ENCODE measurements around the gene TBX18.
A peak's percentile ranks its signal among the peaks of the same experiment; 100 is the strongest.

The TBX18 gene

DNA sequence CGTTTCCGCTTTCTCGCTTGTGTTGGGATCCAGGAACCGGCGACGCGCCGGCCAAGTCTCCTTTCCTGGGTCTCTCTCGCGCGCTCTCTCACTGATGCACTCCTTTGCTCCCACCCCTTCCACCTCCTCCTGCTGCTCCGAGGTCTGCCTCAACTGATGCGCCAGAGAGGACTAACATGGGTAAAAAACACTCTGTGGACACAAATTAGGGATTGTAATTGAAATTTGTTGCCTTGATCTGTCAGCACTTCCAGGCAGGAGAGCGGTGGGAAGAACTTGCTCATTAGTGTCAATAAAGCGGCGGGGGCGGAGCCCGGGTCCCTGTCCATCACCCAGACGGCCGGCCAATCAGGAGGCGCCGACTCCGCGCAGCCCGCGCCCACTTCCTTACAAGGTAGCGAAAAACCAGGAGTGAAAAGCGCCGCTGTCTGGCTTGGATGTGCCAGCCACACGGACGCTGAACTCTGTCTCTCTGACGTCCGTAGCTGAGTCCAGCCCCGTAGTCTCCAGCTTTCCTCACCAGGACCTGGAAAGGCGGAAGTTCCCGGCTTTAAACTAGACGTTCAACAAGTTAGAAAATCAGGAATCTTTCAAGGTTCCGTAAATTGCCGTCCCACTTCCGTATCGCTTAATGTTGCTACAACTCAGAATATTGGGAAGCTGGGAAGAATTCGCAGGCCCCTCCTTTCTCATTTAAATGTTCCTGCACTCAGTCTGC, at the start of gene TBX18:
TBX18 (minus strand) TSS at position 267 of the 718 bp plus-strand sequence. CDS start 417 bp downstream, outside the sequence.
- peak; percentile 95 to 97 for DNase-seq (ENCODE audit: low read depth in 2 of 2)

DNA sequence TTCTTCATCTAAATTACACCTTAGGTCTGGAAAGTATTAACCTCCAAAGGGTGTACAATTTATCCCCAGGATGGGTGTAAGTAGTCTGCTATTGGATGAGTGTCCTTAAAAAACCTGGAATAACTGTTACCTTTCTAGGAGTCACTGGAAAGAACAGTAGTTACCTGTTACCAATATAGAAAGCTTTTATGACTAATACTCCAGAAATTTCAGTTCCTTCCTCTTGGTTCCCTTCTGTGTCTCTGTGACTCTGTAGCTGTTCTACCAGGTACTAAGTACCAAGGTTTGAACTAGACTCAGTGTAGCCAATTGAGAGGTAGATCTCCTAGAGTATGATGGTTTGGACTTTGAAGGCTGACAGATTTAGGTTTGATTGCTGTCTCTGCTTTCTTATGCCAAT, 47.0 kb upstream of the TBX18 start:
- no peak for DNase-seq (ENCODE audit: low read depth in 2 of 2)

GRCh38 chr6:84809455-84809854, 45.1 kb upstream of the TBX18 start:
- DNase-seq (ENCODE audit: low read depth in 2 of 2) = no peak

GRCh38 chr6:84808491-84809061, 44.2 kb upstream of the TBX18 start:
- no peak for DNase-seq (ENCODE audit: low read depth in 2 of 2)

- no peak for DNase-seq (ENCODE audit: low read depth in 2 of 2)
Observed at GRCh38 chr6:84805145-84805544, 40.7 kb upstream of the TBX18 start.

DNA sequence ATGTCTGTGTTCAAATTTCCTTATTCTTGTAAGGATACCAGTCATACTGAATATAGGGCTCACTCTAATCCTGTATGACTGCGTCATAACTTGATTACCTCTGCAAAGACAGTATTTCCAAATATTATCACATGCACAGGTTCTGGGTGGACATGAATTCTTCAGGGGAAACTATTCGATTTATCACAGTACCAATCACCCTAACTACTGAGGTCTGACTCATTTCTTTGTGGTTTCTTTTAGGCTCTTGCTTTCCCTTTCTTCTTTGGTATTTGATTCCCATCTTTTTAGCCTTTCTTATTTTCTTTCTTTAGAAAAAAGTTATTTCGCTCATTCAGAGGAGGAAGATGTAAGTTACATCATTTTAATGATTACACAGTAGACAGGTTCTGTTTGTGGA, 40.3 kb upstream of the TBX18 start:
- no peak for DNase-seq (ENCODE audit: low read depth in 2 of 2)

DNA sequence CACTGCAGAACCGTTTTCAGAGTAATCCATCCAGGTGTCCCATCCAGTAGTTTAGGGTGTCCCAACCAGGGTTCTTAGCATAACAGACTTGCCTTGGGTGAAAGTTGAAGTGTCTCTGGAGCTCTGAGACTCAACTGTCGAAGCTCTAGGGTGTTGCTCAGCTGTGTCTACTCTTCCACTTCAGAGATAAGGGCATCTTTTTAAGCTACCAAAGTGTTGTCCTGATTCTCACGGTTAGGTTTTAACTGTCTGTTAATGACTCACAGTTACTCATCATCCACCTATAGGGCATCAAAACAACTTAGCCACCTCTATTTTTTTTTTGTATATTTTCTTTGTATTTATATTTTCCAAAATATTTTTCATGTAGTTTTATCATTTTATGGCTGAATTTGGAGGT, 36.9 kb upstream of the TBX18 start:
- no peak for DNase-seq (ENCODE audit: low read depth in 2 of 2)

- DNase-seq (ENCODE audit: low read depth in 2 of 2) = no peak
Observed at GRCh38 chr6:84798257-84798656, 33.9 kb upstream of the TBX18 start.

DNA sequence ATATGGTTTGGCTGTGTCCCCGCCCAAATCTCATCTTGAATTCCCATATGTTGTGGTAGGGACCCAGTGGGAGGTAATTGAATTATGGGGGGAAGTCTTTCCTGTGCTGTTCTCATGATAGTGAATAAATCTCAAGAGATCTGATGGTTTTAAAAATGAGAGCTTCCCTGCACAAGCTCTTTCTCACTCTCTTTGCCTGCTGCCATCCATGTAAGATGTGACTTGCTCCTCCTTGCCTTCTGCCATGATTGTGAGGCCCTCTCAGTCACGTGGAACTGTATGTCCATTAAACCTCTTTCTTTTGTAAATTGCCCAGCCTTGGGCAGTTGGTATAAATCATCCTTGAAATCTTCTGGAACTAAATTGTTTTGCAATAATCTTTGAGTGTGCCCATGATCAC, 31.9 kb upstream of the TBX18 start:
- DNase-seq (ENCODE audit: low read depth in 2 of 2) = no peak

- no peak for DNase-seq (ENCODE audit: low read depth in 2 of 2)
Observed at GRCh38 chr6:84791927-84792326, 27.5 kb upstream of the TBX18 start.

DNA sequence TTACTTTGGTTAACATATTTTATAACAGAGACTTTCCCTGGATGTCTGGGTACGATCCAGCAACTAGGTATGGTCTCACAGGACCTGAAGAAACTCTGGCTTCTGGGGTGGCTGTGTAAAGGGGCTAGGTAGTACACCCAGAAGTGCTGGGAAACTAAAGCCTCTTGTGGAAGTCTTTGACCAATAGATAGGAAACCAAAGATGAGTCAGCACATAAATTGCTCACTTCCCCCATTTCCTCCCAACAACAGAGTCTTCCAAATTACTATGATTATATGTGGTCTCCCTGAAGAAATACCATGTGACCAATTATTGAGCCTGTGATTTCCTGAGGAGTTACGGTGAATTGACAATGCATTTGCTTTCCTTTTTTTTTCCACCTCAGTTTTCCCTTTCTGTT, 26.8 kb upstream of the TBX18 start:
- no peak for DNase-seq (ENCODE audit: low read depth in 2 of 2)

GRCh38 chr6:84789170-84789569, 24.8 kb upstream of the TBX18 start:
- no peak for DNase-seq (ENCODE audit: low read depth in 2 of 2)

DNA sequence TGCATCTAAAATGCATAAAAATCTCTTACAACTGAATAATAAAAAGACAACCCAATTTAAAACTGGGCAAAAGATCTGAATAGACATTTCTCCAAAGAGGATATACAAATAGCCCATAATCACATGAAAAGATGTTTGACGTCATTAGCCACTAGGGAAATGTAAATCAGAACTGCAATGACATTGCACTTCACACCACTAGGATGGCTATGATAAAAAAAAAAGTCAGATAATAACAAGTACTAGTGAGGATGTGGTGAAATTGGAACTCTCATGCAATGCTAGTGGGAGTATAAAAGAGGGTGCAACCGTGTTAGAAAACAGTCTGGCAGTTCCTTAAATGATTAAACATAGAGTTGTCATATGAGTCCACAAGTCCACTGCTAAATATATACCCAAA, 24.3 kb upstream of the TBX18 start:
- DNase-seq (ENCODE audit: low read depth in 2 of 2) = no peak

DNA sequence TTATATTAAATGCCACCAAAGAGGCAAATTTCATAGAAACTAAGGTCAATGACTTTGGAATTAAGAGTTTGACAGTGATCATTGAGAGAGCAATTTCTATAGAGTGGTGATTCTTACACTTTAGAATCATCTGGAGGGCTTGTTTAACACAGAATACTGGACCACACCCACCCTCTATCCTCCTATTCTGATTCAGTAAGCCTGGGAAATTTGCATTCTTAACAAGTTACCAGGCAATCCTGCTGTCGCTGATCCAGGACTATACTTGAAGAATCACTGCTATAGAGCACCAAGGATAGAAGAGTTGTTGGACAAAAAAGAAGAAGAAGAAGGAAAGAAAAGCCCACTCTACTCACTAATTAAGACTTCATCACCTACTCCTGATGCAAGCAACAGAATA, 21.3 kb upstream of the TBX18 start:
- no peak for DNase-seq (ENCODE audit: low read depth in 2 of 2)

GRCh38 chr6:84779917-84780316, 15.5 kb upstream of the TBX18 start:
- DNase-seq (ENCODE audit: low read depth in 2 of 2) = no peak

GRCh38 chr6:84779380-84779779, 15.0 kb upstream of the TBX18 start:
- DNase-seq (ENCODE audit: low read depth in 2 of 2) = no peak

GRCh38 chr6:84777888-84778287, 13.5 kb upstream of the TBX18 start:
- peak in 1 of 2 experiments; percentile 30 for DNase-seq (ENCODE audit: low read depth in 2 of 2)

GRCh38 chr6:84776392-84776791, 12.0 kb upstream of the TBX18 start:
- no peak for DNase-seq (ENCODE audit: low read depth in 2 of 2)

DNA sequence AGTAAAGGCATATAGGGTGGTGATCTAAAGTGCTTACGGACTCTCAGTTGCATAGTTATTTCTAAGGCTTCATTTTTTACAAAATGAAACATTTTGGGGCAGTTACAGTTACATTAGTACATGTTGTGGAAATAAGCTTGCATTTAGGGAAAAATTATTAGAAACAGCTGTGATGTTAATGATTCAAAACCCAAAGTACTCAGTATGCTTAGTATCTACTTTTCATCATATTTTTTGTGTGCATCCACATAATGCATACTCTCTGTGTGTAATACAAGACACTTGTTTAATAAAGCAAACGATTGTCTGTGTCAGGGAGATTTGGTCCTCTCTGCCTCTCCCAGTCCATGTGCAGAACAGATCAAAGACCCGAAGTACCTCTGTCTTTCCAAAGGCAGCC, 11.4 kb upstream of the TBX18 start:
- DNase-seq (ENCODE audit: low read depth in 2 of 2) = no peak

GRCh38 chr6:84774985-84775284, 10.5 kb upstream of the TBX18 start:
- DNase-seq (ENCODE audit: low read depth in 2 of 2) = no peak

DNA sequence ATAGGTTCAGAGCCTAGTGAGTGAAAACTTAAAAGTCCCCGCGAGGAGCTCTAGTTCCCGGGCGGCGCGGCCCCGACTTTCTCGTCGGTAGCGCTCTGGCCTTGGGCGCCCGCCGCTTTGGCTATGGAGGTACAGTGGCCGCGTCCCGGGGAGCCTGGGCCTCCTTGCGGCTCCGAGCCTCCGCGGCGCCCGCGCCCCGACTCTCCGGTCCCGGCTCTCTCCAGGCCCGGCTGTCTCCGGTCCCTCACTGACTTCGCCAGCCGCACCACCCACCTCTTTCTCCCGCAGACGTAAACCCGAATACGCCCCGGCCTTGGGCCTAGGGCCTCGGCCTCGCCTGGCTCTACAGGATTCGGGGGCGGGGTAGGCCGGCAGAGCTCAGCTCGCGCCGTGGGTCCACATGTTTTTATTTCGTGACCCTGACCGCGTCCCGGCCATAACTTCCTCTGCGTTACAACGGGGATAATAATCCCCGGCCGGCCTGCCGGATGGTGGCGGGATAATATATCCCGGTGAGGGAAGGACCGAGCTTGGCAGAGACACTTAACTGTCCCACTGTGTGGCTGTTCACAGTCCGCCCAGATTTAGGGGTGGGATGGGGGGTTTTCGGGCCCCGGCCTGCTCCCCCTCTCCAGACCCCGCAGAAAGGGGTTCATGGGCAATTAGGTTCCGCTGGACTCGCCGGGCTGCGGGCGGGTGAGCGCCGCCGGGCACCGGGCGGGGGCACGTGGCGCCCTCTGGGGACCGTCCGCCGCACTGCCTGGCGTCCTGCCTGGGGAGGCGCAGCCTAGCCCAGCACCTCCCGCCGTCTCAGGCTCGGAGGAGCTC, 10.0 kb upstream of the TBX18 start:
- DNase-seq (ENCODE audit: low read depth in 2 of 2) = no peak

- no peak for DNase-seq (ENCODE audit: low read depth in 2 of 2)
Observed at GRCh38 chr6:84773431-84774156, 9.2 kb upstream of the TBX18 start.

GRCh38 chr6:84773133-84773430, 8.7 kb upstream of the TBX18 start:
- DNase-seq (ENCODE audit: low read depth in 2 of 2) = no peak
